DND-41 (cell line): ENCODE measurements around the gene DHRSX.
"Not testable (repeated sequence)": the region's sequence is repeated elsewhere in the genome, so short reads cannot be mapped to it uniquely, and the experiment has no call there.

Source experiments
- ATAC-seq: fragments of 200-7000 bp; cut with Tn5 transposase; 3 replicates; pipeline ENCODE4 v1.9.1; 2021; ENCODE audit warnings: low read depth; ENCODE audit not compliant: insufficient read depth
- DNase-seq: peaks from one replicate; pipeline ENCODE4 v3.0.0-alpha.2; 2020
- H2AFZ ChIP-seq: 2 replicates; pipeline ENCODE4 v1.6.0; 2012; ENCODE audit warnings: low read depth, low read length
- H3K27ac ChIP-seq: 2 replicates; pipeline ENCODE4 v1.5.1; 2012; ENCODE audit warnings: low read length, inconsistent platforms
- H3K27me3 ChIP-seq: fragments of 200-600 bp; sonication (generic); 2 replicates; pipeline ENCODE4 v1.6.0; 2012; ENCODE audit warnings: low read length, mild to moderate bottlenecking, inconsistent platforms; ENCODE audit not compliant: insufficient read depth, poor library complexity
- H3K36me3 ChIP-seq: 2 replicates; pipeline ENCODE4 v1.5.1; 2012; ENCODE audit warnings: low read length, inconsistent platforms; ENCODE audit not compliant: insufficient read depth
- H3K4me1 ChIP-seq: 2 replicates; pipeline ENCODE4 v1.5.1; 2012; ENCODE audit warnings: mild to moderate bottlenecking, low read length; ENCODE audit not compliant: insufficient read depth
- H3K4me2 ChIP-seq: 2 replicates; pipeline ENCODE4 v1.6.0; 2012; ENCODE audit warnings: mild to moderate bottlenecking, moderate library complexity, low read length, inconsistent platforms; ENCODE audit not compliant: insufficient read depth
- H3K4me3 ChIP-seq, 2 experiments: fragments of 200-600 bp in 1 of 2; shearing (Covaris generic) in 1 of 2; 2 replicates each; pipeline ENCODE4 v1.5.1; 2012 to 2016; ENCODE audit warnings: inconsistent platforms in 2 of 2, low read length in 2 of 2, mild to moderate bottlenecking in 2 of 2, low read depth in 1 of 2, moderate library complexity in 1 of 2
- H3K79me2 ChIP-seq: 2 replicates; pipeline ENCODE4 v1.6.0; 2012; ENCODE audit warnings: low read length, inconsistent platforms; ENCODE audit not compliant: insufficient read depth
- H3K9ac ChIP-seq: 2 replicates; pipeline ENCODE4 v1.6.0; 2012; ENCODE audit warnings: low read depth, mild to moderate bottlenecking, inconsistent platforms, low read length, moderate library complexity
- H3K9me3 ChIP-seq: 2 replicates; pipeline ENCODE4 v1.5.1; 2012; ENCODE audit warnings: low read length, moderate library complexity, mild to moderate bottlenecking, inconsistent platforms; ENCODE audit not compliant: insufficient read depth, severe bottlenecking
- H4K20me1 ChIP-seq: 2 replicates; pipeline ENCODE4 v1.6.0; 2012; ENCODE audit warnings: low read length; ENCODE audit not compliant: insufficient read depth
- CTCF ChIP-seq: IDR thresholded peaks from 2 replicates; pipeline ENCODE4 v1.5.1; 2012; ENCODE audit warnings: borderline replicate concordance, low read length, moderate library complexity, mild to moderate bottlenecking; ENCODE audit not compliant: poor library complexity, severe bottlenecking; ENCODE audit errors: extremely low read depth
- EZH2 ChIP-seq: IDR thresholded peaks from 3 replicates; pipeline ENCODE4 v1.6.1; 2012; ENCODE audit warnings: borderline replicate concordance, low read depth, mild to moderate bottlenecking, moderate library complexity, low read length, inconsistent platforms; ENCODE audit not compliant: severe bottlenecking

The DHRSX gene

GRCh38 chrX:2536141-2536540 lies 35.4 kb upstream of the DHRSX start:
- Histone ChIP-seq H3K9me3 (no peaks in the 10 kb centered on the region), H3K9ac (no peak overlapping the region), H2AFZ (no peak overlapping the region), H3K4me1 (no peaks in the 10 kb centered on the region), H3K79me2 (no peaks in the 10 kb centered on the region), H3K4me2 (no peak overlapping the region), H3K4me3 (no peak overlapping the region), H3K36me3 (no peaks in the 10 kb centered on the region), H3K27me3 (no peaks in the 10 kb centered on the region), H4K20me1 (no peaks in the 10 kb centered on the region), H3K27ac (no peak overlapping the region)
- DNase-seq (no peak), ATAC-seq (no peak)
- TF ChIP-seq EZH2 (no peak), CTCF (no peak)

- not testable (repeated sequence) for DNase-seq, H3K27me3 ChIP-seq, H3K36me3 ChIP-seq, H4K20me1 ChIP-seq, H3K4me3 ChIP-seq, H3K4me1 ChIP-seq, H3K9me3 ChIP-seq, H3K79me2 ChIP-seq, H2AFZ ChIP-seq, ATAC-seq, H3K4me2 ChIP-seq, H3K27ac ChIP-seq, H3K9ac ChIP-seq
Observed at GRCh38 chrX:2534261-2535021, 33.7 kb upstream of the DHRSX start.

- Histone ChIP-seq H3K27me3 (no peaks in the 10 kb centered on the region), H2AFZ (no peak overlapping the region), H3K4me3 (no peak overlapping the region), H3K4me1 (no peaks in the 10 kb centered on the region), H3K36me3 (no peaks in the 10 kb centered on the region), H3K27ac (no peak overlapping the region), H4K20me1 (no peaks in the 10 kb centered on the region), H3K9ac (no peak overlapping the region), H3K79me2 (no peaks in the 10 kb centered on the region), H3K9me3 (no peaks in the 10 kb centered on the region), H3K4me2 (no peak overlapping the region)
- DNase-seq (no peak), ATAC-seq (no peak)
- TF ChIP-seq CTCF: no peak
- TF ChIP-seq EZH2: no peak
Observed at GRCh38 chrX:2533424-2533823, 32.6 kb upstream of the DHRSX start.

- Histone ChIP-seq H3K27me3 (no peaks in the 10 kb centered on the region), H2AFZ (no peak overlapping the region), H3K4me2 (no peak overlapping the region), H4K20me1 (no peaks in the 10 kb centered on the region), H3K4me1 (no peaks in the 10 kb centered on the region), H3K36me3 (no peaks in the 10 kb centered on the region), H3K4me3 (no peak overlapping the region), H3K9ac (no peak overlapping the region), H3K9me3 (no peaks in the 10 kb centered on the region), H3K79me2 (no peaks in the 10 kb centered on the region), H3K27ac (no peak overlapping the region)
- ATAC-seq (no peak), DNase-seq (no peak)
- TF ChIP-seq EZH2 (no peak), CTCF (no peak)
Observed at GRCh38 chrX:2526390-2526789, 25.6 kb upstream of the DHRSX start.
